Measurements from ENCODE around the gene ARL5B.

- TF ChIP-seq CTCF (IDR thresholded peaks at IDR 0.05) (no peak), POLR2A (IDR thresholded peaks at IDR 0.05) (no peak)
Observed at GRCh38 chr10:18684953-18685352, 25.7 kb downstream of the ARL5B start.
